ENCODE measurements around the gene FAM13C. TPM values are rescaled to one million over a fixed set of nuclear protein-coding genes. Genes with fewer than 3 reads are reported as not detected.

The FAM13C gene
- total RNA-seq, 1 experiment from 2014 or later = 1.8 TPM

DNA sequence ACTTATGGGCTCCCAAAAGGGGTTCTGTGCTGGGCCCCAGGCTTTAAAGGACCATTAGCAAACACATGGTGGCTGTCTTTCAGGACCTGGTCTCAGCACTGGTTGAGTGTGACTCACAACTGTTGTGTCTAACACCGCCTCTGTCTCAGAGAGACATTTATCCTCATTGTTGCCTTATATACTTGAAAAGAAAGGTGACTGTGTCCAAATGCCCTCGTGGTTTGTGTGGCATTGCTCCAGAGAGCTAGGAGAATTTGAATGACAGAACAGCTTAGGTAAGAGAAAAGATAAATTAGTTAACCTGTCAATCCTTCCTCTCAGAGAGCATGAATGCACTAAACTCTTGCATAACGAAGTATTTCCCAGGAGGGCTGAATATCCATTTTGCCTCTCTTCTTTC lies 14.5 kb upstream of the FAM13C start:
- DNase-seq = no peak
- Histone ChIP-seq H3K36me3 (replicated peaks; ENCODE audit: control insufficient read depth, insufficient read depth, low read length) (no peaks in the 10 kb centered on the region), H3K27me3 (ENCODE audit: control insufficient read depth, insufficient read depth, low read length) (no peaks in the 10 kb centered on the region), H3K4me3 (ENCODE audit: insufficient read depth, low read depth, low read length) (no peak overlapping the region)

DNA sequence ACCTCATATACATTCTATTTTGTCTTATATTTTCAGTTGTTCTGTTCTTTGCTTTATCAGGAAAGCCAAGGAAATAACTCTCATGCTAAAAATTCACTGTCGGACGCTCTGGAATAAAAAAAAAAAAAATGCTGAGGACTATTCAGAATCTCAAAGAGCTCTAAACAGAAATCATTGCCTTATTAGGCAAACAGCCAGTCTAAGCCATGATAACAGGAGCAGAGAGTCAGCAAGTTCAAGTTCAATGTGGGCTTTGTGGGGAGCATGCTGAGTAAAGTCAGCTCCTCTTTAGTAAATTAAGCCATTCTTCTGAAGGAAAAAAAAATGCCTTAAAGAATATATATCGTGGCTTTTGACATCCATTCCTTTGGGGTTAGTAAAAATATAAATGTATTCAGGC lies 13.6 kb upstream of the FAM13C start:
- Histone ChIP-seq H3K27me3 (ENCODE audit: control insufficient read depth, insufficient read depth, low read length) (no peaks in the 10 kb centered on the region), H3K36me3 (replicated peaks; ENCODE audit: control insufficient read depth, insufficient read depth, low read length) (no peaks in the 10 kb centered on the region), H3K4me3 (ENCODE audit: insufficient read depth, low read depth, low read length) (no peak overlapping the region)
- DNase-seq = no peak

DNA sequence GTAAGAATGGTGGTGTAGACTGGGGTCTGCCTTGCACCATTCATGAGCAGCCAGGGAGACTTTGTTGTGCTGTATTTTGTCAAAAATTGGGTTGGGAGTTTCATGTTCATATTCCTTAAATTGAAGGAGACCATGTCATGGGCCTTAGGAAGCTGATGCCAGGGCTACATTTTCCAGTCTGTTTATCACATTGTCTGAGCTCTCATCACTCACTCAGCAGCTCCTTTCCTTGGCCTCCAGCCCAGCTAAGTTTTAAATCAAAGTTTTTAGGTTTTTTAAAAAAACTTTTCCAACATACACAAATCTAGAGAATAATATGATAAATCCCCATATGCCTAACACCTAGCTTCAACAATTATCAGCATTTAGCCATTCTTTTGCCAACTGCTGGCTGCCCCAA lies 12.6 kb upstream of the FAM13C start:
- no peak for DNase-seq
- H3K27me3 ChIP-seq (ENCODE audit: control insufficient read depth, insufficient read depth, low read length) = no peaks in the 10 kb centered on the region
- no peaks in the 10 kb centered on the region for H3K36me3 ChIP-seq (replicated peaks; ENCODE audit: control insufficient read depth, insufficient read depth, low read length)
- H3K4me3 ChIP-seq (ENCODE audit: insufficient read depth, low read depth, low read length) = no peak overlapping the region

DNA sequence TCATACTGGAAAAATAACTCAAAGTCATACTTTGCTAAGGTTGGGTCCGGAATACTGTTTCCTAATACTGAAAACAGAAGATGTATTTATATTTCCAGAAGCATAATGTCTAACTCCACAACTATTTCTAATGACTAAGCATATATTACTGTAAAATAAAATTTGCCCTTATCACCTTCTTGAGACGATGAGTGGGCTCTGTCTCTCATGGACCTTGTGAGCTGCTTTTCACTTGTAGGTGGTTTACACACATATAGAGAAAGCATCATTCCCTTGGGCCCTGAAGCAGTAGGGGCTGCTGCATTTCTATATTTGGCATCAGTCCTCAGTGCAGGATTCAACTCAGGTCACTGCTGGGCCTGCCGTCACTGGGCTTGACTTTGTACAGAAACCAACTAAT lies 10.7 kb upstream of the FAM13C start:
- Histone ChIP-seq H3K27me3 (ENCODE audit: control insufficient read depth, insufficient read depth, low read length) (no peaks in the 10 kb centered on the region), H3K4me3 (ENCODE audit: insufficient read depth, low read depth, low read length) (no peak overlapping the region), H3K36me3 (replicated peaks; ENCODE audit: control insufficient read depth, insufficient read depth, low read length) (no peaks in the 10 kb centered on the region)
- DNase-seq = no peak

DNA sequence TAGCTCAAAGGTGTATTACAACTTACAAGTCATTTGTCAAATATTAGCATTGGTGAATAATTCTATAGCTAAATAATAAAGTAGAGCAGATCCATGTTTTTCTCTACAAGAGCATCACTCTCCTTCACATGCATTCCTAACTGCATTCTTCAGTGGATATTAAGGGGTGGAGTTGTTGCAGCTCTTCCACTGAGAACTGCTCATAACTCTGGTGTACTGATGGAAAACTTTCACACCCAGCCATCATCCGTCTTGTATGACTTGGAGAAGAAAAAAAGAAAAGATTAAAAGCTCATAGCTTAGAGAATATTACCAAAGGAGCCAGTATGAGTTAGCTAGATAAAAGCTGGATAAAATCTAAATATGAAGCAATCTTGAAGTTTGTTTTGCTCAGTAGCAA lies 10.2 kb upstream of the FAM13C start:
- no peaks in the 10 kb centered on the region for H3K36me3 ChIP-seq (replicated peaks; ENCODE audit: control insufficient read depth, insufficient read depth, low read length)
- DNase-seq = no peak
- H3K27me3 ChIP-seq (ENCODE audit: control insufficient read depth, insufficient read depth, low read length) = no peaks in the 10 kb centered on the region
- H3K4me3 ChIP-seq (ENCODE audit: insufficient read depth, low read depth, low read length) = no peak overlapping the region

DNA sequence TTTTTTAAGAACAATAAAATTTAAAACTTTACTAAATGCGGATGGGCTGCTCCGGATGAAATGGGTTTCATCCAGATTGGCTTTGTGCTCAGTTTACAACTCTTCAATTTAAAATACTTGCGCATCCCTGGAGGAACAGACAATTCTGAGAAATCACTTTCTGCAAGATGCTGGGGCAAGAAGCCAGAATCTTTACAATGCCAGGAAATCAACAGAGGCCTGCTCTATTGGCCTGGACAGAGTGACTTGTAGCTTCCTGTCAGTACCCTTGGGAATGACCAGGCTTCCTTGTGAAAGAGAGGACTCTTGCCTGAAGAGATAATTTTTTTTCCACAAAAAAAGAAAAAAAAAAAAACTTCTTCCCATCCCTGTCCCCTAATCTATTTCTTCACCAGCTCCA lies 3.9 kb upstream of the FAM13C start:
- no peak for DNase-seq
- H3K4me3 ChIP-seq (ENCODE audit: insufficient read depth, low read depth, low read length) = no peak overlapping the region
- no peaks in the 10 kb centered on the region for H3K36me3 ChIP-seq (replicated peaks; ENCODE audit: control insufficient read depth, insufficient read depth, low read length)
- peaks cover 9% of the 10 kb centered on the region; the same call in 1 of the 2 replicates for H3K27me3 ChIP-seq (ENCODE audit: control insufficient read depth, insufficient read depth, low read length)

DNA sequence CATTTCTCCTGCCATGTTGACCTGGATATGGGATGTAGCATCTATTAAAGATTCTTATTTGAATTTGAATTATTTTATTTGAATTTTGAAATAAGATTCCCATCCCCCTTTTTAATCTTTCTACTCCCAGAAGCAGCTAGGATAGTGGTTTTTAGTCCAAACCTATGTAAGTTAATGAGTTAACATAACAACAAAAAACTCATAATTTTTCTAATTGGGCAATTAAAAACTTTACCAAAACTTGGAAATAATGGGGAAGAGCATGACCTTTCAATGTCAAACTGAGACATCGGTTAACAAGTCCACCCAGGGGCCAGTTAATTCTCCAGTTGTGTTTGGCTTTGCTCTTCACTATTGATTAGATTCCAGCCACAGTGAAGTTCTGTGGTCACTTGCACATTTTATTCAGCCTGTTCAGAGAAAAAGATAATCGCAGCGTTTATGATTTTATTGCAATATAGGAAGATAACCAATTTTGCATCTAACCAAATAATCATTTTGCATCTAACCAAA lies 1.2 kb upstream of the FAM13C start:
- no peaks in the 10 kb centered on the region for H3K36me3 ChIP-seq (replicated peaks; ENCODE audit: control insufficient read depth, insufficient read depth, low read length)
- H3K4me3 ChIP-seq (ENCODE audit: insufficient read depth, low read depth, low read length) = no peak overlapping the region; the same call in 1 of the 2 replicates
- peaks cover 11% of the 10 kb centered on the region; the same call in 1 of the 2 replicates for H3K27me3 ChIP-seq (ENCODE audit: control insufficient read depth, insufficient read depth, low read length)
- DNase-seq = no peak

DNA sequence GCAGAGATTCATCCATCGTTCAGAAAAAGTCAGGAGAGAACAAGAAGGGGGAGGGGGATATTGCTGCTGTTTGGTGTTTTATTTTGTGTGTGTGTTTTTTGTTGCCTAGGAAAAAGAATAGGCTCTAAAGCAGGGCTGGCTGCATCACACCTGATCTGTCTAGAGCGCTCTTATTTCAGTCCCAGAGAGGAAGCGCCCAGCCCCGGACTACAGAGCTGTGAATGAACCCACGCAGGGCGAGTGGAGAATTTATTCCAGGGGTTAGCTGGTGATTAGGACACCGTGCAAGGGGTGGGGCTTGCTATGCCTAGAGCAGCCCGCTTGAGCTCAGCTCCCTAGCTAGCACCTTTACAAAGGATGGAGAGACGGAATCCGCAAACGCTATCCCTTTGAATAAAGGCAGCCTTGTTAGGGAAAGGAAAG lies 621 bp upstream of the FAM13C start:
- Histone ChIP-seq H3K36me3 (replicated peaks; ENCODE audit: control insufficient read depth, insufficient read depth, low read length) (no peaks in the 10 kb centered on the region), H3K27me3 (ENCODE audit: control insufficient read depth, insufficient read depth, low read length) (peaks cover 11% of the 10 kb centered on the region; the same call in 1 of the 2 replicates), H3K4me3 (ENCODE audit: insufficient read depth, low read depth, low read length) (peak overlapping the region; percentile 45)
- peak; percentile 57 for DNase-seq

DNA sequence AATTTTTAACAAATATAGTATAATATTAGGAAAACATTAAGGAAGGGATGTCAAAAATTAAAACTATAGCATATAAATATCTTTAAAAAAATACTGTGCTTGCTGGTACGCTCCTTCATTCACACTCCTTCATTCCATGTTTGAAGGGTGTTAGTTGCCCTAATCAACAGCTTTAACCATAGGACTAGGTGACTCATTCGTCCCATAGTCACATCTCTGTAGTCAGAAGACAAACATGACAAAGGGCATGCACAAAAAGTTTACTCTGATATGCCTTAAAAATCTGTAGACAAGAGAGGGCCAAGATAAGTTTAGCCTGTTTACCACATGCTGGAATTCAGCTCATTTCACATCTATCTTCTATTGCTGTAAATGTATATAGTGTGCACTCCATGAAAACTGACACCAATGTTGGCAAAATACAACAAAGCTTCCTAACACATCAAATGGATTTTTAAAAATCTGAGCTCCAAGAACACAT lies 646 bp downstream of the FAM13C start:
- DNase-seq = no peak
- no peaks in the 10 kb centered on the region for H3K36me3 ChIP-seq (replicated peaks; ENCODE audit: control insufficient read depth, insufficient read depth, low read length)
- H3K4me3 ChIP-seq (ENCODE audit: insufficient read depth, low read depth, low read length) = peak overlapping the region; percentile 45; the same call in 1 of the 2 replicates
- H3K27me3 ChIP-seq (ENCODE audit: control insufficient read depth, insufficient read depth, low read length) = peaks cover 11% of the 10 kb centered on the region; the same call in 1 of the 2 replicates

DNA sequence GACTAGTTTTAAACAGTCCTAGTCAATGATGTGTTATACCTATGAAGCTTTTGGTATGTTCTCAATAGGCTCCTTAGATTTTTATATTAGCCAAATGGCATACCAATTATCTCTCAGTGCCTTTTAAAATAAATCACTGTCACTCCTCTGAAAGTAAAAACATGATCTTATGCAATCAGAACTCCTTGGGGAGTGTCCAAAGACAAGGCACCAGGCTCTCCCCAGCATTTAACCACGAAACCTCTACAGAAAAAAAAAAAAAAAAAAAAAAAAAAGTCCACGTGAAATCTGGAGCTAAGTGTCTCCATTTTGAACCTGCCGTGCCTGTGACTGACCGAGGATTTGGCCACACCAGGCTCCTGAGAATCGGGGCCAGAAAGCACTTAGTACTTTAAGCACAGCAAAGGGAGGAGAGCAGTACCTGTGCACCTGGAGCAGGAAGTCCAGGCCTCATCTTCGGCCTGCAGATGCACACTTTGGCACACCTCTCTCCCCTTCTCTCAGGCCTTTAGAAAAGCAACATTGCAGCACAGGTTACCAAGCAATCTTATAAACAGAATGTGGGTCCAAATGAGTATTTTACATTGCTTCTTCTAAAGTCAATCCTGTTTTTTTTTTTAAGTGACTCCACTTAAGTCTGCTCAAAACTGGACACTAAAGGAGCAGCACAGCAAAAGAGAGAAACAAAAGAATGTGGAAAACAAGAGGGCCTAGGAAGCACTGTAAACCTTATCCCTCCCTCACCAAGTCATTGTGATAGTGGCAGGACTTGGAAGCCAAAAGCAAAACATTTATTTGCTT lies 1.5 kb downstream of the FAM13C start:
- H3K27me3 ChIP-seq (ENCODE audit: control insufficient read depth, insufficient read depth, low read length) = peaks cover 11% of the 10 kb centered on the region; the same call in 1 of the 2 replicates
- no peak overlapping the region for H3K4me3 ChIP-seq (ENCODE audit: insufficient read depth, low read depth, low read length)
- H3K36me3 ChIP-seq (replicated peaks; ENCODE audit: control insufficient read depth, insufficient read depth, low read length) = no peaks in the 10 kb centered on the region
- no peak for DNase-seq

DNA sequence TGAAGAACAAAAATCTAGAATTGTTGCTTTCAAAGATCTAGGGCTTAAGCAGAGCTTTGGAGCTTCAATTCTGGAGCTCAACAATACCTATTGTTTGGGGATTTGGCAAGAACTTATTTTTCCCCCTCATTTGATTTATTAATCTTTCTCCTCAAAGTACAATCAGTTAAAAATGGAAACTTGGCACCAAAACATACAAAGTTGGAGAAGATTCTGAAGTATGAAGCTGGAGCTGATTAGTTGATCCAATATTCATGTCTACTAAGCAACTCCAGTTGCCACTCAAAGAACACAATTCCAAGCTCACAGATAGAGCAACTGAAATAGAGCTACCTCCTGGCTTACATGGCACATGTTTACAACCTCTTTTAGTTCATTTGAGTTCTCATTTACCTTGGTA lies 3.8 kb downstream of the FAM13C start:
- no peak overlapping the region for H3K4me3 ChIP-seq (ENCODE audit: insufficient read depth, low read depth, low read length)

DNA sequence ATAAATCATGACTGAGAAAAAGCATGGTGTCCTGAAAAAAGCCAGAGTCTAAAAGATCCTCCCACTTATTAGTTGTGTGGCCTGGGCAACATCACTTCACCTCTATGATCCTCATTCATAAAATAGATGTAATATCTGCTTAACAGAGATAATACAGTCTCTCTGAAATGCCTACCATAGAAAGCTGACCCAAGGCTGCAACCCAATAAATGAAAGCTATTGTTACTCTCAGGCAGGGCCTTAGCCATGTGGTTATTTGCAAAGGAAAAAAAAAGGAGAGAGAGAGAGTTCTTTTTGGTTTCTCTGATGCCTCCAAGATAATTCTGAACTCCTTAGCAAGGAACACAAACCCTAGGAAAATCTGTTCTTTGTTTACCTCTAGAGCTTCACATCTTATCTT lies 7.9 kb downstream of the FAM13C start:
- Histone ChIP-seq H3K36me3 (replicated peaks; ENCODE audit: control insufficient read depth, insufficient read depth, low read length) (no peaks in the 10 kb centered on the region), H3K4me3 (ENCODE audit: insufficient read depth, low read depth, low read length) (no peak overlapping the region), H3K27me3 (ENCODE audit: control insufficient read depth, insufficient read depth, low read length) (no peaks in the 10 kb centered on the region)
- no peak for DNase-seq

More for the DNA sequence above, 3.8 kb downstream of the FAM13C start:
- H3K27me3 ChIP-seq (ENCODE audit: control insufficient read depth, insufficient read depth, low read length) = peaks cover 6% of the 10 kb centered on the region; the same call in 1 of the 2 replicates
- DNase-seq = no peak
- no peaks in the 10 kb centered on the region for H3K36me3 ChIP-seq (replicated peaks; ENCODE audit: control insufficient read depth, insufficient read depth, low read length)

DNA sequence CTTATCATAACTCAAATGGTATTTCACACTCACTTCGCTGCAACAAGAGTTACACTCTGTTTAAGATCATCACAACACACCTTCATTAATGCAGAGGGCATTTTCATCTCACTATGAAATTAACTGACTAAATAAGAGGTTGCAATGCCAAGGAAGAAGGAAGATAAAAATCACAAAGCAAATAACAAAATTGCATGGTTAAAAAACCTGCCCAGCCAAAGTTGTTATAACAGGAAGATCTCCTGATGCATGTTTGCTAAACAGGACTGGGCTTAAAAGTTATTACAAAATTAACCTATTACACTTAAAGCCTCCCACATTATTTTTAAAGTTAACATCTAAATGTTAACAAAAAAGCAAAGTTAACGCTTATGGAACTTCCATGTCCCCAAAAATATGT lies 11.8 kb downstream of the FAM13C start:
- DNase-seq = no peak
- Histone ChIP-seq H3K27me3 (ENCODE audit: control insufficient read depth, insufficient read depth, low read length) (no peaks in the 10 kb centered on the region), H3K36me3 (replicated peaks; ENCODE audit: control insufficient read depth, insufficient read depth, low read length) (no peaks in the 10 kb centered on the region), H3K4me3 (ENCODE audit: insufficient read depth, low read depth, low read length) (no peak overlapping the region)

DNA sequence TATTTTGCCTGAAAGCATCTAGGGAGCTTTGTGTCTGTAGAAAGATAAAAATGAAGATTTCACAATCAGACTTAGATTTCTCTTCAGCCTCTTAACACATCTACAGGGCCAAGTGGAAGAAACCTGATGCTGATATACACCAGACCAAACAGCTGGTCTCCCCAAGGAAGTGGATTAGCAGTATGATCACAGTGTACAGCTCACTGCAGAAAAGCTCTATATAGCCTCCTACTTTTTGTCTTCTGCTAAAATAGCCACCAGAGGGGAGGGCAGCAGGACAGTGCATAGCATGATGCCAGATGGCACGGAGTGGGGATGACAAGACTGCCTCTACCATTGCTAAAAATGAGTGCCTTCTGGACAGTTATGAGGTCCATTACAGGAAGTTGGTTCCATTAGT lies 16.0 kb downstream of the FAM13C start:
- no peak overlapping the region for H3K4me3 ChIP-seq (ENCODE audit: insufficient read depth, low read depth, low read length)

DNA sequence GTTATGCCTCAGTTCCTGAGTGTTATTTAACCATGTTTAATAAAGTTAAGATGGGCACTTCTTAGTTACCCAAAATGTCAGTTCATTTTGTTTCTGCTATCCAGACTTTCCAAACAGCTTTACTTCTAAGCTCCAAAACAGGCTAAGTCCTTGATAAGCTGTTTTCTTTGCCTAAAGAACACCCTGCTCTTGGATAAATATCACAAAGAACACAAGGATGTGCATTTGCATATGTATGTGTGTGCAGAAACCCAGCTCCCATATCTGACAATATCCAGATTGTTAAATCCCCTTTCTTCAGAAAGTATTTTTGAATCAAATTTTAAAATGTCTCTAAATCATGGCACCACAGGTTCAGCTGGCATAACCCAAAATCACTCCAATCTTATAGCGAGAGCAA lies 19.6 kb downstream of the FAM13C start:
- Histone ChIP-seq H3K4me3 (ENCODE audit: insufficient read depth, low read depth, low read length) (no peak overlapping the region), H3K36me3 (replicated peaks; ENCODE audit: control insufficient read depth, insufficient read depth, low read length) (no peaks in the 10 kb centered on the region)
- DNase-seq = no peak

More for the DNA sequence above, 16.0 kb downstream of the FAM13C start:
- H3K27me3 ChIP-seq (ENCODE audit: control insufficient read depth, insufficient read depth, low read length) = no peaks in the 10 kb centered on the region
- no peak for DNase-seq
- H3K36me3 ChIP-seq (replicated peaks; ENCODE audit: control insufficient read depth, insufficient read depth, low read length) = no peaks in the 10 kb centered on the region

More for the DNA sequence above, 19.6 kb downstream of the FAM13C start:
- H3K27me3 ChIP-seq (ENCODE audit: control insufficient read depth, insufficient read depth, low read length) = no peaks in the 10 kb centered on the region; the same call in 1 of the 2 replicates

Measured in H7 (cell line).